Thoracic aorta (tissue), 2 donors: ENCODE results near the gene CLEC1B. TPM values are rescaled to one million over a fixed set of nuclear protein-coding genes. Genes with fewer than 3 reads are reported as not detected.
"Not testable (repeated sequence)": the region's sequence is repeated elsewhere in the genome, so short reads cannot be mapped to it uniquely, and the experiment has no call there.

Source experiments
- ATAC-seq: fragments of 150-250 bp; one replicate; pipeline ENCODE4 v1.8.0; 2017; ENCODE audit warnings: low read depth; ENCODE audit not compliant: insufficient number of reproducible peaks, low FRiP score
- DNase-seq: peaks from one replicate; pipeline ENCODE4 v3.0.0-alpha.2; 2020; ENCODE audit warnings: low spot score
- H3K27ac ChIP-seq, 2 donors: fragments of 200-600 bp; sonication (generic); 1 replicate in 1 of 2; 2 replicates in 1 of 2; pipeline ENCODE4 v1.5.1; 2016; ENCODE audit warnings: mild to moderate bottlenecking in 2 of 2, moderate library complexity in 2 of 2
- H3K27me3 ChIP-seq: fragments of 200-600 bp; sonication (generic); replicated peaks from 2 replicates; pipeline ENCODE4 v1.6.0; 2016; ENCODE audit warnings: mild to moderate bottlenecking; ENCODE audit not compliant: insufficient read depth
- H3K36me3 ChIP-seq: fragments of 200-600 bp; sonication (generic); one replicate; pipeline ENCODE4 v1.5.1; 2016
- H3K4me1 ChIP-seq, 2 donors: fragments of 200-600 bp; sonication (generic); 1 replicate in 1 of 2; 2 replicates in 1 of 2; pipeline versions ENCODE4 v1.5.1 to v1.6.0; 2016; ENCODE audit warnings: low read depth in 2 of 2, mild to moderate bottlenecking in 1 of 2; ENCODE audit not compliant: control insufficient read depth in 1 of 2
- H3K4me3 ChIP-seq: fragments of 200-600 bp; sonication (generic); 2 replicates; pipeline ENCODE4 v1.5.1; 2016; ENCODE audit warnings: mild to moderate bottlenecking
- H3K9me3 ChIP-seq: fragments of 200-600 bp; sonication (generic); 2 replicates; pipeline ENCODE4 v1.5.1; 2016
- total RNA-seq, 2 donors: library from RNA; depleted of rRNA; stranded (reverse); fragments of >200 nt; gene quantifications; one replicate each; pipeline versions ENCODE4 v1.1.0 to v1.2.3, GENCODE V29; 2016
- TF ChIP-seq, protein P1 (sequence below): fragments of 200-600 bp; sonication (generic); IDR thresholded peaks from one replicate; pipeline ENCODE4 v1.5.1; 2019; ENCODE audit warnings: antibody characterized with exemption

CLEC1B gene
- total RNA-seq, 2 donors from 2014 or later: not detected

- ATAC-seq (no peak), DNase-seq (no peak)
- TF ChIP-seq, protein P1, sequence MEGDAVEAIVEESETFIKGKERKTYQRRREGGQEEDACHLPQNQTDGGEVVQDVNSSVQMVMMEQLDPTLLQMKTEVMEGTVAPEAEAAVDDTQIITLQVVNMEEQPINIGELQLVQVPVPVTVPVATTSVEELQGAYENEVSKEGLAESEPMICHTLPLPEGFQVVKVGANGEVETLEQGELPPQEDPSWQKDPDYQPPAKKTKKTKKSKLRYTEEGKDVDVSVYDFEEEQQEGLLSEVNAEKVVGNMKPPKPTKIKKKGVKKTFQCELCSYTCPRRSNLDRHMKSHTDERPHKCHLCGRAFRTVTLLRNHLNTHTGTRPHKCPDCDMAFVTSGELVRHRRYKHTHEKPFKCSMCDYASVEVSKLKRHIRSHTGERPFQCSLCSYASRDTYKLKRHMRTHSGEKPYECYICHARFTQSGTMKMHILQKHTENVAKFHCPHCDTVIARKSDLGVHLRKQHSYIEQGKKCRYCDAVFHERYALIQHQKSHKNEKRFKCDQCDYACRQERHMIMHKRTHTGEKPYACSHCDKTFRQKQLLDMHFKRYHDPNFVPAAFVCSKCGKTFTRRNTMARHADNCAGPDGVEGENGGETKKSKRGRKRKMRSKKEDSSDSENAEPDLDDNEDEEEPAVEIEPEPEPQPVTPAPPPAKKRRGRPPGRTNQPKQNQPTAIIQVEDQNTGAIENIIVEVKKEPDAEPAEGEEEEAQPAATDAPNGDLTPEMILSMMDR: no peak
- H3K9me3 ChIP-seq: no peaks in the 10 kb centered on the region
- H3K36me3 ChIP-seq: no peaks in the 10 kb centered on the region
- no peak overlapping the region for H3K27ac ChIP-seq
- H3K4me1 ChIP-seq: no peaks in the 10 kb centered on the region
- H3K27me3 ChIP-seq: no peaks in the 10 kb centered on the region
- no peak overlapping the region for H3K4me3 ChIP-seq
These were observed 23.3 kb downstream of the CLEC1B start for GRCh38 chr12:9975614-9976013.

- not testable (repeated sequence) for H3K4me3 ChIP-seq, H3K4me1 ChIP-seq, H3K27ac ChIP-seq, H3K27me3 ChIP-seq, H3K36me3 ChIP-seq, ATAC-seq, H3K9me3 ChIP-seq, DNase-seq
These were observed 24.2 kb downstream of the CLEC1B start for GRCh38 chr12:9974731-9975130.

DNA sequence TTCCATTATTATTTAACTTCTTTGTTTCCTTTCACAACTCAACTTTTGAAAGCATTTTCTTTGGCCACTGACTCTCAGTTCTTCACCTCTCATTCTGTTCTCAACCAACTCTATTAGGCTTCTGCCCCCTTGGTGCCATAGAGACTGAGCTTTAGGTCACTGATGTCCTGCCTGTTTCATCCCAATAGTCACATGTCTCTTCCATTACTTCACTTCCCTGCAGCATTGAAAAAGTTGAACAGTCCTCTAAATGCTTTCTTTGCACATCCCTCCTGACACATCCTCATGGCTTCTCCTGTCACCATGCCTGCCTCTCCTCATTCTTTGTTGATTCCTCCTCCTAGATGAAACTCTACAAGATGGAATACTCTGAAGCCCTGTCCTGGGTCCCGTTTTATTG, 25.0 kb downstream of the CLEC1B start:
- Histone ChIP-seq H3K36me3 (no peaks in the 10 kb centered on the region), H3K9me3 (no peaks in the 10 kb centered on the region), H3K27me3 (no peaks in the 10 kb centered on the region), H3K27ac (no peak overlapping the region), H3K4me1 (no peaks in the 10 kb centered on the region), H3K4me3 (no peak overlapping the region)
- ATAC-seq (no peak), DNase-seq (no peak)
- TF ChIP-seq, protein P1: no peak

GRCh38 chr12:9971181-9971580, 27.7 kb downstream of the CLEC1B start, which contains the start of gene CLEC12A:
TSS of gene CLEC12A (plus strand) at chr12:9971409. CDS start at chr12:9971597, 188 bp downstream.
- H3K4me3 ChIP-seq: no peak within 1 kb of the TSS
- H3K27ac ChIP-seq: no peak within 1 kb of the TSS
- TF ChIP-seq, protein P1: no peak
- H3K27me3 ChIP-seq: no peaks in the 10 kb centered on the region
- no peaks in the 10 kb centered on the region for H3K4me1 ChIP-seq
- H3K36me3 ChIP-seq: no peaks in the 10 kb centered on the region
- DNase-seq (no peak), ATAC-seq (no peak)
- H3K9me3 ChIP-seq: no peaks in the 10 kb centered on the region

- no peaks in the 10 kb centered on the region for H3K9me3 ChIP-seq
- ATAC-seq (no peak), DNase-seq (no peak)
- H3K4me1 ChIP-seq: no peaks in the 10 kb centered on the region
- H3K36me3 ChIP-seq: no peaks in the 10 kb centered on the region
- no peaks in the 10 kb centered on the region for H3K27me3 ChIP-seq
- H3K4me3 ChIP-seq: no peak overlapping the region
- no peak overlapping the region for H3K27ac ChIP-seq
- TF ChIP-seq, protein P1: no peak
These were observed 29.2 kb downstream of the CLEC1B start for GRCh38 chr12:9969673-9970072.

DNA sequence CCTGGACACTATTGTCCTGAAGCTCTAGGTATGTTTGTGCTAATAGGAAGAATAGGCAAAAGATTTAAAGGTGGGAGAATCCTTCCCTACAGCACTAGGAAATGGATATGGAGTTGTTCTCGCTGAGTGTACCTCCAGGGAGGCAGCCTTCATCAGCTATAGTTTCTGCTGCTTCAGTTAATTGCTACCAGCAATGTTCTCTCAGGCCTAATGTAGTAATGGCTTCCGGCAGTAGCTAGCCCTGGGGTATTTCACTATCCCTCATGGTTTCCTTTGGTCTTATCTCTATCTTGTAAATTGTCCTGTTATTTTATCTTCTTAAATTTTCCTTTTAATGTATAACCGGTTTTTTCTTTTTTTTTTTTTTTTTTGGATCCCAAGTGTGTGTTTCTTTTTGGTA, 37.0 kb downstream of the CLEC1B start:
- Histone ChIP-seq H3K9me3 (no peaks in the 10 kb centered on the region), H3K27me3 (no peaks in the 10 kb centered on the region), H3K27ac (no peak overlapping the region), H3K4me1 (no peaks in the 10 kb centered on the region), H3K4me3 (no peak overlapping the region), H3K36me3 (no peaks in the 10 kb centered on the region)
- ATAC-seq (no peak), DNase-seq (no peak)
- TF ChIP-seq, protein P1: no peak
